Stimulated activated CD8-positive, alpha-beta memory T cell treated with anti-CD3 and anti-CD28 coated beads, Interleukin-15, amount 100 ng/mL, for 48 hours (primary cell): ENCODE results near the gene SCD5.

ENCODE experiments used
- DNase-seq, 2 donors: peaks; one replicate each; pipeline ENCODE4 v3.0.0-alpha.2; 2020; ENCODE audit warnings: low read depth in 2 of 2

Gene SCD5

DNA sequence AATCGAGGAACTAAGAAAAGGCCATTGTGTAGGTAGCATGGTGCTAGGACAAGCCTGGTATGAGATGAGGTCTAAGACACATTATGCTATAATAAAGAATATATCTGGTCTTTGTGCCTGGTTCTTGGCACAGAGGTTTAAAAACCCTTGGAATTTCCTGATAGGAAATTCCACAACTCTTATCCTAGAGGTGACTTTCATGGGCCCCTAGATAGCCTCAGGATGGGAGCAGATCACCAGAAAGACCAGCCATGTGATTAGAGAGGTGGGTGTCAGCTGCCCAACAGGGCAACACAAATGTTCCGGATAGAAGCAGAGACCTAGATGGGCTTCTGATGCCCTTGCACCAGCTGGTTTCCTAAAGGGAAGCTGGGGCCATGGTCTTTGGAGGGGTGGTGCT, 107.2 kb downstream of the SCD5 start:
- DNase-seq = no peak

DNA sequence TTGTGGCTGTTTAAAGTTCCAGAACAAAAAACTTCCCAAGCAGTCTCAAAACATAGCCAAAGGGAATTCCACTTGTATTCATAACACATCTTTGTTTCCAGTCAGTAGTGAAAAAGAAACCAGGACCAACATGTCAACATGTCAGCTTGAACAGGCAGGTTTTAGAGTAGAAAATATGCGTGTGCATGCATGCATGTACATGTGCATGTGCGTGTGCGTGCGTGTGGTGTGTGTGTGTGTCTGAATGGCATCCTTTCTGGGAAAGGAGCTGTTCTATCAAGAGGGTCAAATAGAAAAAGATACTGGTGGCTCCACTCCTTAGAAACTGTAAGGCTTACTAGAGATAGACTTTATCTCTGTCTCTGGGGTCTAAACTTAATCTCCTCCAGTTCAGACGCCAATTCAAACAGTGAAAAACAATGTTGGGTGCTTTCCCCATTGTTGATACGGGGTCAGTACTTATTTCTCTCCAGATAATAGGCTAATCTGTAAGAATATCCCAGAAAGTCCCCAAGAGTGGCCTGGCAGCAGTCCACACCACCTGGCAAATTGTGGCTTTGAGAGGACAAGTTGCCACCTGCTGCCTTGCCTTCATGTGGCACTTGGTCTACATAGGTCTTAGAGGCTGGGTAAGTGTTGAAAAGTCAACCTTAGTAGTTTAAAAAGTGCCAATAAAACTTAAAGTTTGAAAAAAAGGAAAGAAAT, 110.4 kb downstream of the SCD5 start:
- no peak for DNase-seq

- DNase-seq = no peak
These were observed 111.1 kb downstream of the SCD5 start for GRCh38 chr4:82687531-82687930.

DNA sequence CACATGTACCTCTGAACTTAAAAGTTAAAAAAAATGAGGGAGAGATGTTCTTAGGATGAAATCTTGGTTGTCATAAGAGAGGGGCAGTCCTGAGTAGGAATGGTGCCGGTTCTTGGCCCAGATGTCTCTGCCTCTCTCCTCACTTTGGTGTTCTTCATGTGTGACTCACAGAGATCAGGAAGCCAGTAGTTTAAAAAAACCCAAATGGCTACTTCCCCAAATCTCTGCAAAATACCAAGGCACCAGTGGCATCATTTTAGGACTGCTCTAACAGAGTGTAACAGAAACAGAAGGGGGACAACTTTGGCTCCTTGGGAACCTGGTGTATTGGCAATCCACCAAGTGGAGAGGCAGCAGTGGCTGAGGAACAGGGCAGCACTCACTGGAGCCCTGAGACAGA, 116.8 kb downstream of the SCD5 start:
- DNase-seq = no peak

DNA sequence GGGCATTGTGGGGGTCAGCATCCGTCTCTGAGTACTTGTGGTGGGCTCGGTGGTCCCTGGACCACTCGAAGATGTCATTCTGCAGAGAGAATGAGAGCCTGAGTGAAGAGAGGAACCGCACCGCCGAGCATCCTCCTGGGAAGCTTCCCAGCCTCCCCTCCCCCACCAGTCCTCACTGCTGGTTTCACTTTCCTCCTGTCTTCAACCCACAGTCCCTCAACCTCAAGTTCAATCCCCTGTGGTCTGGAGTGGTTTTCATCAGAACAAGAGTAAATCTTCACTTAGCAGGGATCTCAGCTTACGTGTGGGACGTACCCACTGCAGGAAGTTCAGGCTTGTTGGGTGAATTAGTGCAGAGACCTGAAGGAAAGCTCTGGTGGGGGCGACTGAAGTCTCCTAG, 117.8 kb downstream of the SCD5 start:
- DNase-seq = no peak

DNA sequence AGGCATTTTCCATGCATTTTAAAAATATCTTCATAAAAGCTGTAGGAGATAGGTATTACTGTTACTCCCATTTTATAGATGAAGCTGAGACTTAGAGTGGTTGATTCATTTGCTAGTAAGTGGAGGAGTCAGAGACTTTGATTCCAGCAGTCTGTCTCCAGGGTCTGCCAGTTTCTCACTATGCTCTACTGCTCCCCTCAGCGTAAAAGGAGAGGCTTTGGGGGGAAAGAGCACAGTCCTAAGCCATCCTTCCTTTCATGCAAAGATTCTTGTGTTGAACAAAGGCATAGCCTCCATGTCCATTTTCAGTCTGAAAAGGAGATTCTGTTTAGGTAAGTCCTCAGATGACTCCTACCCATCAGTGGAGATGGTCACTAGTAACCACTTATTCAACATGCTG, 119.1 kb downstream of the SCD5 start:
- DNase-seq = no peak

DNA sequence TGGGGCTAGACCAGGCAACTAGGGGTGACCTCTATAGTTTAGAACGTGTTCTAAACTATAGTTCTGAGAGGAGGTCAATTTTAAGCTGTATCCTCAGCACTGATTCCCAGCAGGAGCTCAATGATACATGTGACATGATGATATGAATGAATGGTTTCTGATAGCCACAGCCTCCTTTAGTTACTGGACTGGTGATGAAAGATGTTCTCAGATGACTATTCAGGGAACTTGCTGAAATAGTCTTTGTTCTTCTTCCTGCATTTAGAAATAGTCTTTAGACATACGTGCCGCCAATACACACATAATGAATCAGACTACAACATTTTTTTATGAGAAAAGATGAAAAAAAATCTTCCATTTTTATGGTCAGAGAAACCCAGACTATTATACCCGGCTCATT, 120.5 kb downstream of the SCD5 start:
- no peak for DNase-seq

DNA sequence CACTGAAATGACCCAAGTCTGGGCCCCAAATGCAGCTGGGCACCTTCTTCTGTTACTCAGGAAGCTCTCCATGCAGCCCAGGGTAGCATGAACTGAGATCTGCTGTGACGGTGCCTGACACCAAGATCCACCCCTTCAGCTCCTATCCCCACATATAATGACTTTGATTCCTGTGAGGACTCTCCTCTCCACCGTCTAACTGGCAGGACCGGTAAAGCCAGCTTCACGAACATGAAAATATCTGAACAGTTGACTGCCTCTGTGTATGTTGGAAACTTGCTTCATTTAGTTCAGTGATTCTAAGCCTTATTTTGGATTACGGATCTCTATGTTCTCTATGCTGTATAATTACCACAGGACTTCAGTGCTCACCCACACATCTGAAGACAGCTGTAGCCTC, 121.3 kb downstream of the SCD5 start:
- DNase-seq = no peak

GRCh38 chr4:82667761-82668480, 130.7 kb downstream of the SCD5 start:
- no peak for DNase-seq

DNA sequence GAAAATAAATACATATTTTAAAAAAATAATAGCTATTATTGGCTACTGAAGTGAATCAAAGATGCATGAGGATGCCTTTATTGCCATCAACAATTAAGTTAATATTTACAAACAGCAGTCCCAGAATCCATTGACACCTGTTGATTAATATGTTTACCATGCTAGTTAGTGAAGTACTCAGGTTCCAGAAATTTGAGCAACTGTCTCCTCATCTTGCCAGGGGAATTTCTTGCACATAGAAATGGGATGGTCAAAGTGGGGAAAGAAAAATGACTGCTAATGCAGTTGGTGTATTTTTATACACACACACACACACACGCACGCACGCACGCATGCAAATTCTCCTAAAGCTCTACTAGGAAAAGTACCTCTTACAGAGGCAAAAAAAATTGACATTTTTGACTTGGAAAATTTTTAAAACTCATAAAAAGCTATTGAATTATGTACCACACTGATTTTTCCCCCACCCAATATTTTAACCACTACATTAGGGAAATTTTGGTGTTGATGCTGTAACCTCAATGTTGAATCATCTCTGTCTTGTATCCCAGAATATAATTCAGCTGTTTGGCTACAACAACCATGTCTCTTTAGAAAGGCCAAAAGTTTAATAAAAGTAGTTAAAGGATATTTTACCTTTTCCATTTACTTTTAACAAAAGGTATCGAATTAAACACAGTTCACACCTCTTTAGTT, 131.5 kb downstream of the SCD5 start:
- DNase-seq = no peak

- DNase-seq = no peak
These were observed 137.2 kb downstream of the SCD5 start for GRCh38 chr4:82661181-82661992.

DNA sequence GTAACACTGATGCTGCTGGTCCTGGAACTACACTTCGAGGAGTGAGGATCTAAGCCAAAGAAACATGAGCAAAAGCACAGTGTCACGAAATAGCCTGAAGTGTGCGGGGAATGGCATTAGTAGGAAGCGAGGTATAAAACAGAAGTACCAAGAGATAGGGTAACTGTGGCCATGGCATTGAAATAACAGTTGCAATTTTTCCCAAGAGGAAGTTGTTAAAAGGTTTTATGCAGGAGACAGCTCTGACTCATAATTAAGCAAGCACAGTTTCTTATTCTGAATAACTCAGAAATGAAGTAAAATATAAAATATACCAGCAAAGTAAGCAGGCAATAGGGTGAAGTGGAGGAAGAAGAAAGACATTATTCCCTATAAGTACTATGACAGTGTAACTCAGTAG, 146.5 kb downstream of the SCD5 start:
- DNase-seq = no peak

DNA sequence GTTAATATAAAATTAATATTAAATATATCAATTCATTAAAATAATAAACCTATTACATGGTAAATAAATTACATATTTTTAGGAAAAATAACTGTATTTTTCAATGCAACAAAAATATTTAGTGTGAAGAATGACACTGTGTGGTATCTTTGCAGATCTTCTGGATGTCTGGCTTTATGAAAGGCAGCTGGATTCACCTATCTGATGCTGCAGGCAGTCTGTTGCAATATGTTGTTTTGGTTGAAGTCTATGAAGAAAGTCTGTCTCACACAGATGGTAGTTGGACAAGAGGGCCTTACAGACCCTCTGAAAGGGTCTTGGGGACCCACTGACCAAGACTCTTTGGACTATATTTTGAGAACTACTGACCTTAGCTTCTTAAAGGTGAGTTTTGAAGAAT, 147.7 kb downstream of the SCD5 start:
- DNase-seq = no peak

DNA sequence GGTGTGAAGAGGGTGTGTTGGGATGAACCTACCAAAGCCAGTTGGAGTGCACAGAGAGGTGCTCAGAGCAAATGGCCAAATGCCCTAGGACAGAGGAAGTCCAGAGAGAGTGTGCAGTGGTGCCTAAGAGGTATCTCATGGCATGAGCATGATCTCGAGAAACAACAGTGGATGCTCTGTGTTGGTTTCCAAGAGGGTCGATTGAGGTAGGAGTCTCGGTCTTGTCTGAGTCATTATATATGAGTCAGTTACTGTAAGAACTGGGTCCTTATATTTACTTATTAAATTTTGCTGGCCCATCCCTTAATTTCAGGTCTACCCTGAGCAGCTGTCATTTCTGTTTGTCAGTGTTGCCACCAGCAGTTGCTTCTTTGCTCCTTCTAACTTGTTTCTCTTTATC, 150.2 kb downstream of the SCD5 start:
- DNase-seq = no peak

DNA sequence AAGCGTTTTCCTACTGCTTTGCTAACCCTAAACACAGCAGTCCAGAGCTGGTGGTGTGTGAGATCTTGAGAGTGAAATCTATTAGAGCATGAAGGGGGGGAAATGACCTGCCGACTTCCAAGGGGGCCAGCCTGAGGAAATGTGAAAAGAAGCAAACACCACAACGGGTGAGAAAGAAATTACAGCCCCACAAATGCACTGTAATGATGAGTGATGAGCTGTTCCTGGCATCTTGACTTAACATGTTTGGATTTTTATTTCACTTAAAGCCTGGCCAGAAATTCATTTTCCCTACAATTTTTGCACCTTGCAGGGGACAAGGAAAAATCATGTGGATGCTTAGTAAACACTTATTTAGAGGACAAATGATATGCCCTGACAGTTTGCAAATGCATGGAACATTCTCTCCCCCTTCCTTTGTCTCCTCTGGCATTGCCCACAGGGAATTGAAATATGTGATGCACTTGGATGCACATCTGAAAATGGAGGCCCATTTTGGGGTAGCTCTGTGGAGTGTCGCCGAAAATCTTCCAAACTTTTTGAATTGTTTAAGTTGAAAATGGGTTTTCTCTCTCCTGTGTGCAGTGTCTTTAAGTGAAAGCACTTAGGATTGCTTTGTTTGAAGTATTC, 152.5 kb downstream of the SCD5 start:
- DNase-seq = no peak

DNA sequence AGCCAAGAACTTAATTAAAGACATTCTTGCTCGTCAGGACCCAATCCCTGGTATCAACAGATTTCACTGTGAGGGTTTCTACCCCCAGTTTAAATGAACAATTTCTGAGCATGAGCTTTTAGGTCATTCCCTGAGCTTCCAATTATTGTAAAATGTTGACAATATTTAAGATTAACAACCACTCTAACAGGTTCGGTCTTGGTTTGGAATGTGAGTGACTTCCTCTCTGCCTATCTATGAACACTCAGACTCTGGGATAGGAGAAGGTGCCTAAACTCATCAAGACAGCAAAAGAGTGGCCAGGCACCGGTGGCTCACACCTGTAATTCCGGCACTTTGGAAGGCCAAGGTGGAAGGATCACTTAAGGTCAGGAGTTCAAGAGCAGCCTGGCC, 153.9 kb downstream of the SCD5 start:
- DNase-seq = no peak

GRCh38 chr4:82643994-82644733, 154.4 kb downstream of the SCD5 start:
- DNase-seq = no peak

GRCh38 chr4:82642331-82642730, 156.3 kb downstream of the SCD5 start:
- DNase-seq = no peak

DNA sequence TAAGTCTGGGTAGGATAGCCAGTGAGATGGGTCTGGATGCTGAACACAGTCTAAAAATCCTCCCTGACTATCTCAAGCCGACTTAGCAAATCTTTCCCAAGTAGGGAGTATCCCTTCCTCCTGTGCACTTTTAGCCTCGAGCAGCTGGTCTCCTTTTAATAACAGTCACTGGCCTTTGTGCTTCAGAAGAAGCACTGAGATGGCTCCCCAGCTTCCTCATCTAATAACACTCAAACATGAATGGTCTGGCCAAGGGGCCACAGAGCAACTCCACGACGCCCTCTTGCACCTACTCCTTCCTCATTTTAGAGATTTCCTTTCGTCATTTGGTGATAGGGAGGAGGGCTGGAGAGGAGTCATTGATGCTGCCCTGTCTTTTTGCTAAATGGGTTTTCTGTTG, 158.1 kb downstream of the SCD5 start:
- DNase-seq = no peak

DNA sequence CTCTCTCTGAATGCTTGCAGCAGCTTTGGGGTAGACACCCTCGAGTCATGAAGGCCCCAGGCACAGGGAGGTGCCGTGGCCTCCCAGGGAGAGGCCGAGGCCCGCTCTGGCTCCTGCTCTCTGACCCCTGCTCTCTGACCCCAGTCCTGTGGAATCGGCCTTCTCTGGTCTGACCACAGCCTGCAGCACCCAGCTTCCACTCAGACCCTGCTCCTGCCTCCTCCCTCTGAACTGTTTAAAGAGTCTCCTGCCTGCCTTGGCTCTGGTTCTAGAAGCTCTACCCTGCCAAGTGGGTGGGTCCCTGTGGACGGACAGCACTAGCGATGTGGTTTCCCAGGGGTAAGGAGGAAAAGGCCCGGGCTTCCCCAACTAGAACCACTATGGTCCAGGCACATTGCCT, 158.6 kb downstream of the SCD5 start:
- DNase-seq = no peak

- no peak for DNase-seq
These were observed 160.1 kb downstream of the SCD5 start for GRCh38 chr4:82638479-82638878.
